HG02970 (cell line): ENCODE data around the gene TWIST2.

Source experiments
- ATAC-seq: cut with Tn5 transposase; IDR thresholded peaks from one replicate; pipeline ENCODE4 v1.9.1; 2021; ENCODE audit warnings: mild to moderate bottlenecking, moderate library complexity, moderate number of reproducible peaks; ENCODE audit not compliant: unreplicated experiment, low FRiP score

TWIST2 gene

DNA sequence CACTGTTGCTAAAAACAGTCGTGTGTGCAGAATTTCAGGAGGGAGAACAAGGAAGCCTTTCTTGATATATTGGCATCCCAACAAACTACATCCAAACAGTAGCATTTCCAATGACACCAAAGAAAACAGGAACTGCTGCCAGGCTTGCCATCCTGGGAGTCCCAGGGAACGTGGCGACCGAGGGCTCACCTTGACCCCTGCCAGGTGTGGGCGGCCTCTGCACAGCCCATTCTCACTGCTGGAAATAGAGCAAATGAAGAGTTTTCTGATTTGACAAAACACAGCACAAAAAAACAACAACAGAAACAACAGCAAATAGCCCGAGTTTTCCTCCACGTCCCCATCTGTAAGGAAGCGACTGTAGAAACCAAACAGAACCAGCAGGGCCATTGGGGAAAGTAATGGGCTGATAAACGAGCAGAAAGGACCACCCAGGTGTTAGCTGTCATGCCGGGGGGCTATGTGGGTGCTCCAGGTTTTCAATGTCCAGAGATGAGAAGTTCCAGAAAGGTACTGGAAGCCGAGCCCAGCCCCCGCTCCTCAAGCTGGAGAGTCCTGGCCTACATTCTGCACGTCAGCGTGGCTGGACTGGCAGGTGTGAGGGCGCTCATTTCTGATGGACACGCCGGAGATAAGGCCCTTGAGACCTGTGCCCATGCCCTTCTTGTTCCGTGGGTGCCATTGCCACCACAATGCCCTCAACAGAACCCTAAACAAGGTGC, 80.8 kb downstream of the TWIST2 start:
- no peak for ATAC-seq

DNA sequence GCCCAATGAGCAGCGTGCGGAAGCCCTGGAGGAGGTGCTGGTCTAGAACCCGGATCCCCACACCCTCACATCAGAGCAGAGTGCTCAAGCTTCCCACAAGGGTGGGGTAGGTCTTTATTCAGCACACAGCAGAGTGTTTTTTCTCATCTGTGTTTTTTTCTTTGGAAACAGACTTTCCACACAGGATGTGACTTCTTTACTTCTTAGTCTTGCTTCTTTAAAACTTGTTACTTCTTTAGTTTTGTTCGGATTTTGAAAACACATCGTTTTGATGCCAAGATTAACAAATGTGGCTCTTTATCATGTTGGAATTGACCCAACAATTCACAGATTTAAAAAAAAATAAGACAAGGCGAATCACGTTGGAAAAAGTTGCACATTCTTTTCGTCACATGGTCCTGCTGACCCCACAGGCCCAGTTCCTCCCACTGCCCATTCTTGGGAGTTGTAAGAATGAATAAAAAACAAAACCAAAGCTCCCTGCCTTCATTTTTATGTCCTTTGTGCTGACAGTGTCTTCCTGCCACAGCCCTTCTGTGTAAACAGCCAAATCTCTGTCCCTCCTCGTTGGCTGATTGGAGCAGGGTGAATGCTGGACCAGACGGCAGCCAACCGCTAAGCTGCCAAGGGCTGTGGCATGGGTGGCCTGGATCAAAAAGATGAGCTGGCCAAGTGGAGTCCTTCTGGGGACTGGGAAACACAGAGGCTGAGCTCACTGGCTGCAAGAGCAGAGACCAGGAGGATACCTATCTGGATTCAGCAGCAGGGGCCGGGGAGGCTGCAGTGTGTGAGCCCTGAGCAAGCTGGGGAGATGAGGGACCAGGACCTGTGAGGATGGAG, 81.6 kb downstream of the TWIST2 start:
- no peak for ATAC-seq

DNA sequence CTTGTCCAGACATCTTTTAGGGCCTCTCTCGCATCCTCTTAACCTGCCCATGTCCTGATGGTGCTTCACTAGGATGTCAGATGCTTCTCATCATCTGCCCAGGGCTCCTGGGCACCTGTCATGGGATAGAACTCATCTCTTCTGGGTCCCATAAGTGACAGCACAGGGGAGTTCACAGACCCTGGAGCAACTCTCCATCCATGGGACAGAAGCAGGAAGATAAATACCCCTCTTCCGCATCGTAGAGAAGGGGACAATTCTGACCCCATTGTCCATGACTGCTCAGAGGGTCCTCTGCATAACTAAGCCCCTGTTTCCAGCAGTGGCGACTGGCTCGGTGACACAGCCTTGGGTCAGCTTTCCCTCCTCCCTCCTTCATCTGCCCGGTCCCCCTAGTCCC, 82.3 kb downstream of the TWIST2 start:
- no peak for ATAC-seq

DNA sequence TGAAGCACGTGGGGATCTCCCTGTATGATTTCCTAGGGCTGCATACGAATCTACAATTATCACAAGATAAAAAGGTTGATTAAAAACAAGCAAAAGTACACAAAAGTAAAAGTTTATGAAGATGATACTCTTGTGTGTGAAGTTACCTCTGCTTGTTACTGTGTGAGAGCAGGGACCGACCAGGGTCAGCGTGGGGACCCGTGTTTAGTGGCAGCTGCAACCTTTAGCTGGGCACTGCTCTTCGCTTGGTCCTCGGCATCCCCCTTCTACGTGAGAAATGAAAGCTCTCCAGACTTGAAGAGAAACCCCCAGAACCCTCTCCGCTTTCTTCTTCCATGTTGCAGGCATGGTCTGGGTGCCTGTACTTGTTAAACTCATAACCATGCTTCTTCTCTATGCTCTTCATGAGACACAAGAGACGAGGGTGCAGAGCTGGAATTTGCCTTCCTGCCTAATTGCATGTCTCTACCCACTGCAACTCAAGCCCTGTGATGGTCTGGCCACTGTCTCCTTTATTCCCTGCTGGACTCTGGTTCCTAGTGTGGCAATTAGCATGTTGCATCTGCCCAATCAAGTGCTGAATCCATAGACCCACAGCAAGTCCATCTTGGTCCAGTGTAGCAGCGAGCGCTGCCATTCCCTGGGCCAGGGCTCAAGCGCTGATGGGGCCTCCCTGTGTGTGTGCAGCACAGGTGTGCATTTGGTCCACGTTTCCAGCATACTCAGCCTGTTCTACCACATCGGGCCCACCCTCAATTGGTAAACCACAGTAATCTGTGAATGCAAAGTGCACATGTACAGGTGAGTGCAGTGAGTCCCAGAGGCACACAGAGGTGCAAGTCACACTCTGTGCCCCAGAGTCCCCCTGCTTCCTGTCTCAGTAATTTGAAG, 88.5 kb downstream of the TWIST2 start:
- ATAC-seq: no peak

DNA sequence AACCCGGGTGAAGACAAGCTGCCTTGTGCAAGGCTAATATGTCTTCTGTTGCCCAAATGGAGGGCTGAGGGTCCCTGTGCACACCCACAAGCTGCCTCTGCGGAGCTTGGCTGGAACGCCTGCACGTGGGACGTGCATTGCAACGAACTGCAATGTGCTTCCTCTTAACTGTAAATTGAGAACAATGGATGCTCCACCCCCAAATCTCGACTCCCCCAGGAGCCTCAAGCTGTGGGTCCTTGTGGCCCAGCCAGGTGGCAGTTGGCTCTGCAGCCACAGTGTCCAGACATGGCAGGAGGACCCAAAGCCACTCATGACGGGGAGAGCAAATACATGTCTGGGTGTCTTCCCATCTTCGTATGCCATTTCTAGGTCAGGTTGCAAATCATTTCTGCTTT, 90.1 kb downstream of the TWIST2 start:
- no peak for ATAC-seq

DNA sequence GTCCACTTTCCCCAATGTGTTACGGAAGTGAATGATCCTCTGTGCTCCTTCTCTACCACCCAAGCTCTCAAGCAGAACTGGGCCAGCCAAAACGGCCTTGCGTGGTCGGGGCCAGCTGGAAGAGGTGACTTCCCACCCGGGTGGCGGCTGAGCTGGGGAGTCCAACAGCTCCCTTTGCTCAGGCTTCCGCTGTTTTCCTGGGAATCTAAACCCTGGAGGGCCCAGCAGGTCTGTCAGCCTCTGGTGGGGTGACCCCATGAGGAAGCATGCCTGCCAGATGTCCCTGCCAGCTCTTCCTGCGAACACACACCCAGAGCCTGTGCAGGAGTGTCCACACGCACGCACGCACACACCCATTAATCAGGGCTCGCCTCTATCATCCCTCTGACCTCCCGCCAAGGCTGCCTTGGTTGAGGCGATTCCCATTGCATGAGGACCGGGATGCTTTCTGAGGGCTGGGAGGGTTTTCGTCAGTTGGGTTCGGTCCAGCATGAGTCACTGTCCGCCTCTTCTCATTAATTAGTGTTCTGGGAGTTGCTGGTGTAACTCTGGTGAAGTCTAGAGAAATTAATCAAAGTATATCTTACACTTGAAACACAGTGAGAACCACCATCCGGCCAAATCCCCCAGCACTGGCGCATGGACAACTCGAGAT, 90.6 kb downstream of the TWIST2 start:
- no peak for ATAC-seq

DNA sequence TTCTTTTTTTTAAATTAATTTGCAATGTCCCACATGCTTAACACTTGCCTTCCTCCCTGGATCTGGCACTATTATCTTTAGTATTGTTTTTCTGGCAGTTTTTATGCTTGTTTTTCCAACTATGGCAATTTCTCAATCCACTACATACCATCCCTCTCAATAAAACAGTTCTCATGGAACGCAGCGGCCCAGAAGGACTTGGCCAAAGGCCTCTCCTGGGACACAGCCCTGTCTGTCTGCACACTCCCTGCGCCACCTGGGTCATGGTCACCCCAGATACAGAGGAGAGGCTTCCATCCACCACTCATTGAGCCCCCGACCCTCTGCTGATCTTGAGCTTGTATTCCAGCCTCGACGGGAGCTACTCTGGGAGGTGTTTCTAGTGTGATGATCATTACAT, 91.2 kb downstream of the TWIST2 start:
- ATAC-seq: no peak

DNA sequence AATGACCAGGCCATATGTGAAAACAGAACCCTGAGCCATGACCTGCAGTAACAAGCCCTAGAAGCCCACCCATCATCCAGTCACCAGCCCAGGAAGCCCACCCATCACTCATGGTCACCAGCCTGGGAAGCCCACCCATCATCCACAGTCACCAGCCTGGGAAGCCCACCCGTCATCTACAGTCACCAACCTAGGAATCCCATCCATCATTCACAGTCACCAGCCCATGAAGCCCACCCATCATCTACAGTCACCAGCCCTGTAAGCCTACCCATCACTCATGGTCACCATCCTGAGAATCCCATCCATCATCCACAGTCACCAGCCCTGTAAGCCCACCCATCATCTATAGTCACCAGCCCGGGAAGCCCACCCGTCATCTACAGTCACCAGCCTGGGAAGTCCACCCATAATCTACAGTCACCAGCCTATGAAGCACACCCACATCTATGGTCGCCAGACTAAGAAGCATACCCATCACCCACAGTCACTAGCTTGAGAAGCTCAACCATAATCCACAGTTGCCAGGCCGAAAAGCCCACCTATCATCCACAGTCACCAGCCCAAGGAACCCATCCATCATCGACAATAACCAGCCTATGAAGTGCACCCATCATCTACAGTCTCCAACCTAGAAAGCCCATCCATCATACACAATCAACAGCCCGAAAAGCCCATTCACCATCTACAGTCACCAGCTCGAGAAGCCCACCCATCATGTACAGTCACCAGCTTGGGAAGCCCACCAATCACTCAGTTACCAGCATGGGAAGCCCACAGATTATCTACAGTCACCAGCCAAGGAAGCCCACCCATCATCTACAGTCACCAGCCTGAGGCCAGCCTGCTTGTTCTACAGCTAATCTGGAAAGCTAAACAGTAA, 91.9 kb downstream of the TWIST2 start:
- no peak for ATAC-seq

DNA sequence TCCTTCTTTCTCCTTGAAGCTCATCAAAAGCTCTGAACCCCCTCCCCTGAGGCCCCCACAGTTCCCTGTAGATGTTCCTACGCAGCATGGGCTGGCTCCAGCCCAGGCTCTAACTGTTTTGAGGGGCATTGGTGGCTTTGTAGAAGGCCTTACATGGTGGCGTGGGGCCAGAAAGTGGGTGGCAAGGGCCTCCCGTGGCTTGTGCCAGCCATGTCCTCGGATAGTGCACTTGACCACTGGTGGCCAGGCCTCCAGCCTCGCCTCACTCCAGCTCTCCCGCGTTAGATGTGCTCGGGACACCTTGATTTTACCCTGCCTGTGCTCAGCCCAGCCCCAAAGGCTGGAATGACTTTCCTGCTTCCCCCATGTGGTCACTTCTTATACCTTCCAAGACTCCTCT, 92.9 kb downstream of the TWIST2 start:
- no peak for ATAC-seq

DNA sequence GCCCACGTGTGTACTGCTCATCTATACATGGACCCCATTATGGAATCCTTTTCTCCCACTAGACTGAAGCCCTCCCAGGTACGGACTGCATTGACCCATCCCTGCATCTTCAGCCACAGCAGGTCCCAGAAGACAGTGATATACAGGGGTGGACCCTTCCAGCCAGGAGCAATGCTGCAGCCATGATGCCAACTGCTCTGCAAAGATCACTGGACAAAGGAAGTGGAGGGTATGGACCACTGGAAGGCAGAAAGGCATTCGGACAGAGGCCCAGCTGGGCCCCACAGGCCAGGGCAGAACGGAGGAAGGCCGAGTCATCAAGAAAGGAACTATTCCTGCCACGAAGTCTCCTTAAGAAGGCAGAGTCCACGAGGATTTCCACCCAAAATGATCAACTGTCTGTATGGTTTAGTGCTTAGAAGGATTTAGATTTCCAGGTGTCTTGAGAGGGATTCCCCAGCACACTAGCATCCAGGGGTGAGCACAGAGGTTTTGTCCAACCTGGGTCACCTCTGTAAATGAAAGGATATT, 93.4 kb downstream of the TWIST2 start:
- ATAC-seq: no peak

DNA sequence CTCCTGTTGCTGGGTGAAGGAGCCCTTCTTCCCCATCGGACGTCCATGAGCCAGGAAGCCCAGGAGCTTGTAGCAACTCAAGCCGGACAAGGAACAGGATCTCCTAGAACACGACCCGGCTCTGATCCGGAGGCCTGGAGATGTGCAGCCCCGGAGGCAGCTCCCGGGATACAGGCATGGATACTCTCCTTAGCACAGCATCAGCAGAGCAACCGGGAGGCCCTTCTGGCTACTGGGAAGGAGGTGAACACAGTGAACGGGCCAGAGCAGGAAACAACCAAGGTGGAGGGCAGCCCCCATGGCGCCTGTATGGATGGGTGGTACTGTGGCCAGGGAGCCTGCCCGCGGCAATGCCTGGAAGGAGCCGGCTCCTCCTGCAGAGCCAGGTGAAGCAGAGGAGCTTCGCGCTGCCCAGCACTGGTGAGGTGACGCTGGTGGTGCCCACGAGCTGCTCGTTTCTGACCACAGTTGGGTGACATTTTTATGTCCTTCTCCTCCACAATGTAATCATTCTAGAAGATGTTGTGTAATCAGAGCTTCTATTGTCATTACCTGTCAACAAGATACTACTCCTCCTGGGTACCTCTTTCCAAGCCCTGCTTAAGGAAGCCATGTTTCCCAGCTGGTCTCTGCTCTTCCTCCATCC, 94.3 kb downstream of the TWIST2 start:
- no peak for ATAC-seq

DNA sequence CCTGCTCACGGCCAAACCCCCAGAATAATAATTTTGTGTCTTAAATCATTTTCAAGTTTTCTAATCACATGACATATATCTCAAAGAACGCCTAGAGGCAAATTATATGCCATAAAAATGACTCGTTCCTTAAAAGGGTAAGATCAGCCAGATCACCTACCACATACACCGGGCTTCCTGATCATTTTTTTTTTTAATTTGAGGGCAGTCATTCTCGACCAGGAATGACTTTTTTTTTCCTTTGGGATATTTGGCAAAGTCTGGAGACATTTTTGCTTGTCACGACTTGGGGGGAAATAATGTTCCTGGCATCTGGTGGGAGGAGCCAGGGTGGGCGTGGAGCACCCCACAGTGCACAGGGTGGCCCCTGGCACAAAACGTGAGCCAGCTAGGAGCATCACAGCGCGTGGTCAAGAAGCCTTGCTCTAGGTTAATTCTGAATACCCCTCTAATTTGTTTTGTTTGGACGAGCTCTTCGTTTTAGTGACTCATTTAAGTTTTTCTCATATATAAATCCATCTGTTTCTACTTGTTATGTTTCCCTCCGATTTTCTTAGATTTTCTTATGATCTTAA, 94.9 kb downstream of the TWIST2 start:
- no peak for ATAC-seq

DNA sequence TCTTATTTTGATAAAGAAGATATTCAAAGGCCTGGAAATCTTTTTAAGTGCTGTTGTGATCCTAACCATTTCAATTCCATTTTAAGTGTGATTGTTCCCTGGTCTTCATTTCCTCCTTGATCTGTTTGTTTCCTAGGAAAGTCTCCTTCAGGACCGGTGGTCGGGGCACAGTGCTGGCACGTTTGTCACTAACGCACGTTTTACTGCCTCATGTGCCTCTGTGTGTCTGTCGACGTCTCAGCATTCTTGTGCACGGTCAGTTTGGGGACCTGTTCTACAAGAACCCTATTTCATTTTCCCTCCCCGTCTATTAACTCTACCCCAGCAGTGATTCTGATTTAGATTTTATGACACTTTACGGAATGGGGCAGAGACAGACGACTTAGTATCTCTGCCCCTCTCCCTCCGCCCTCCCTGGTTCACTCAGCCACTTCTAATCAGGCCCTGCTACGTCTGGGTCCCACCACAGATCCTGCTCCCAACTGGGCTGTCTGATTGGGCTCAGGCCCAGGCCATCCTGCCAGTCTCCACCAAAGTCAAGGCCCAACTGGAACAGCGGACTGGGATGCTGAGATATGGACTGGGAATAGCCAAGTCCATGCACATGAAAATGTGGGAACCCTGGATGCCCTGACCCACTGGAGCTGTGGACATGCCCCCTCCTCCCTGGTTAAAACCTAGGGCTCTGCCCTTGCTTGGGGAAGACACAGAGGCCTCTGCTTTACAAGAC, 95.6 kb downstream of the TWIST2 start:
- no peak for ATAC-seq

DNA sequence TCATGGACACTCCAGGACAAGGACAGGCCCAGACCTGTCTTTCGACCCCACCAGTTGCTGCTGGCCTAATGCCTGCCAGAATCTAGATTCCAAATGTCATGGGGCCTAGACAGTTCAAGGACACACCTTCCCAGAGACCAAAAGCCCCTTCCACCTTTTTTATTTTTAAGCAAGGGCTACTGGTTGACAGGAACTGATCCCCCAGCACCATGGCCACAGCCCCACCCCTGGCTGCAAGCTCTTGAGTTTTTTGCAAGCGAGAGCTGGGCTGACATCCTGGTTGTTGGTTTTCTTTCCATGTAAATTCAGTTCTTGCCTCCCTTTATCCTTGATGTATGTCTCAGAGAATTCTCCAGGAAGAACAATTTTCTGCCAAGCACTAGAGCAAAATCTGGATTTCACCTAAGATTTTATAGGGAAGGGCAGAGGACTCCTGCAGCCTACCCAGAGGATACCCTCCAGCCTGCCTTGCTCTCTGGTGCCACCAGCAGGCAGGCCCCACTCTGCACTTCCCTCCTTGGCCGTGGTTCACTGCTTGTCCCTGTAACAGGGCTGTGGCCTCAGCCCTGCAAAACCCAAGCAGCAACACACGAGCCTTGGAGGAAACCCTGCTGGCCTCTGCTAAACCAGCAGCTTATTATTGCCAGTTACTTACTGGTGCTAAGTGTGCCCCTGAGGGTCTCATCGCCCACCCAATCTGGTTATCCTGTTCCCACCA, 97.7 kb downstream of the TWIST2 start:
- no peak for ATAC-seq

DNA sequence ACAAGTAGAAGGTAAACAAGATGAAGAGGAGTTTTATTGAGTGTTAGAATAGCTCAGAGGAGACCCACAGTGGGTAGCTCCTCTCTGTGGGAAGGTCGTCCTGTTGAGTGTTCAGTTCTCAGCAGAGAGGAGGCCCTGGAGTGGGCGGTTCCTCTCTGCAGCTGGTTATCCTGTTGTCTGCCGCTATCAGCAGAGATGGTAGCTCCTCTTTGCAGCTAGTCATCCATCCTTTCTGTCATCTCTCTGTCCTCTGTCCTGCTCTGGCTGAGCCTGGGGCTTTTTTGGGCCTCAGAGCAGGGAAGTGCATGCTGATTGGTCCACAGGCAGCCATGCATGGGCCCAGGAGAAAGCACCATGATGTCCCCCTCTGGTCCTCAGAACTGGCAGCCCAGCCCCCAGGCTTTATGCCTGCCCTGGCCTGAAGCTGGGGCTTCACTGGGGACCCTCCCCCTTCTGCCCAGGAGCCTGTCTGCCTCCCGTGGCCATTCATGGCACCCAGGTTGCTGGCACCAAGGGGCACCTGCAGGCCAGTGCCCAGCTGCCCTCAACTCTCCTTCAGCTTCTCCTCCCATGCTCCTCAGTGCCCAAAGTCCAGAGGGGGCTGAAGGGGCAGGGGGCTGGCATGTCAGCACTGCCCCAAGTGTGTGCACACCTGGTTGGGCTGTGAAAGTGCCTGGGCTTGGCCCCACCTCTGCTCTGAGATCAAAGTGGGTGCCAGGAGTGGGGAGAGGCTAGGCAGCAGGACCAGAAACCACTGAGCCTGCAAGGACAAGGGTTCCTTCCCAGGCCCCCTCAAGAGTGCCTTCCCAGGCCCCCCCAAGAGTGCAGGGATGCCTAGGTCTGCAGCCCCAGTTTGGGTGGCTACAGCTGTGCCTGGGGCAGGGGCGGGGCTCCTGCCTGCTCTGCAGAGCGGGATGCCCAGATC, 98.7 kb downstream of the TWIST2 start:
- ATAC-seq: no peak

DNA sequence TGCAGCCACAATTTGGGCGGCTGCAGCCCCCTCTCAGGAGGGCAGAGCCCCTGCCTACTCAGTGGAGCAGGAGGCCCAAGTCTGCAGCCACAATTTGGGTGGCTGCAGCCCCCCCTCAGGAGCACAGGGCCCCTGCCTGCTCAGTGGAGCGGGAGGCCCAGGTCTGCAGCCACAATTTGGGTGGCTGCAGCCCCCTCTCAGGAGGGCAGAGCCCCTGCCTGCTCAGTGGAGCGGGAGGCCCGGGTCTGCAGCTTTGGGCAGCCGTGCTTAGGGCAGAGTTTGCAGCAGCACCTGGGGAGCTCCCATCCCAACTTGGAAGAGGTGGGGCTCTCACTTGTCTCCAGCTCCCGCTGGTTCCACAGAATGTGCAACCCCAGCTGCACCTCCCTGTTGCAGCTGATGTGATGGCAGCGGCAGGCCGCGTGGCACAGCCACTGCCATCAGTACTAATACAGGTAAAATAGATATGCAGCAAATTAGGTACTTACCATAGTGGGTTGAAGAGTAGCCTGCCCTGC, 99.4 kb downstream of the TWIST2 start:
- no peak for ATAC-seq
